ENCODE measurements around the gene FUT6. TPM values are rescaled to one million over a fixed set of nuclear protein-coding genes. Genes with fewer than 3 reads are reported as not detected.
"Not testable (repeated sequence)": the region's sequence is repeated elsewhere in the genome, so short reads cannot be mapped to it uniquely, and the experiment has no call there.

The FUT6 gene
- total RNA-seq, 1 experiment from 2014 or later, result not detected

- Histone ChIP-seq H3K27me3 (ENCODE audit: control insufficient read depth, insufficient read depth, low read length) (no peaks in the 10 kb centered on the region), H3K9me3 (ENCODE audit: control insufficient read depth, insufficient read depth, low read depth, low read length) (no peaks in the 10 kb centered on the region), H3K4me3 (ENCODE audit: low read depth in 2 of 2, low read length in 2 of 2) (no peak overlapping the region), H3K27ac (ENCODE audit: low read length) (no peak overlapping the region), H3K36me3 (ENCODE audit: control insufficient read depth, insufficient read depth, low read length) (no peaks in the 10 kb centered on the region), H3K4me1 (ENCODE audit: control insufficient read depth, insufficient read depth, low read length) (no peaks in the 10 kb centered on the region)
- POLR2A ChIA-PET, result no interaction called here
- TF ChIP-seq, protein P1, sequence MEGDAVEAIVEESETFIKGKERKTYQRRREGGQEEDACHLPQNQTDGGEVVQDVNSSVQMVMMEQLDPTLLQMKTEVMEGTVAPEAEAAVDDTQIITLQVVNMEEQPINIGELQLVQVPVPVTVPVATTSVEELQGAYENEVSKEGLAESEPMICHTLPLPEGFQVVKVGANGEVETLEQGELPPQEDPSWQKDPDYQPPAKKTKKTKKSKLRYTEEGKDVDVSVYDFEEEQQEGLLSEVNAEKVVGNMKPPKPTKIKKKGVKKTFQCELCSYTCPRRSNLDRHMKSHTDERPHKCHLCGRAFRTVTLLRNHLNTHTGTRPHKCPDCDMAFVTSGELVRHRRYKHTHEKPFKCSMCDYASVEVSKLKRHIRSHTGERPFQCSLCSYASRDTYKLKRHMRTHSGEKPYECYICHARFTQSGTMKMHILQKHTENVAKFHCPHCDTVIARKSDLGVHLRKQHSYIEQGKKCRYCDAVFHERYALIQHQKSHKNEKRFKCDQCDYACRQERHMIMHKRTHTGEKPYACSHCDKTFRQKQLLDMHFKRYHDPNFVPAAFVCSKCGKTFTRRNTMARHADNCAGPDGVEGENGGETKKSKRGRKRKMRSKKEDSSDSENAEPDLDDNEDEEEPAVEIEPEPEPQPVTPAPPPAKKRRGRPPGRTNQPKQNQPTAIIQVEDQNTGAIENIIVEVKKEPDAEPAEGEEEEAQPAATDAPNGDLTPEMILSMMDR (IDR thresholded peaks at IDR 0.05), result no peak
- TF ChIP-seq, protein P2, sequence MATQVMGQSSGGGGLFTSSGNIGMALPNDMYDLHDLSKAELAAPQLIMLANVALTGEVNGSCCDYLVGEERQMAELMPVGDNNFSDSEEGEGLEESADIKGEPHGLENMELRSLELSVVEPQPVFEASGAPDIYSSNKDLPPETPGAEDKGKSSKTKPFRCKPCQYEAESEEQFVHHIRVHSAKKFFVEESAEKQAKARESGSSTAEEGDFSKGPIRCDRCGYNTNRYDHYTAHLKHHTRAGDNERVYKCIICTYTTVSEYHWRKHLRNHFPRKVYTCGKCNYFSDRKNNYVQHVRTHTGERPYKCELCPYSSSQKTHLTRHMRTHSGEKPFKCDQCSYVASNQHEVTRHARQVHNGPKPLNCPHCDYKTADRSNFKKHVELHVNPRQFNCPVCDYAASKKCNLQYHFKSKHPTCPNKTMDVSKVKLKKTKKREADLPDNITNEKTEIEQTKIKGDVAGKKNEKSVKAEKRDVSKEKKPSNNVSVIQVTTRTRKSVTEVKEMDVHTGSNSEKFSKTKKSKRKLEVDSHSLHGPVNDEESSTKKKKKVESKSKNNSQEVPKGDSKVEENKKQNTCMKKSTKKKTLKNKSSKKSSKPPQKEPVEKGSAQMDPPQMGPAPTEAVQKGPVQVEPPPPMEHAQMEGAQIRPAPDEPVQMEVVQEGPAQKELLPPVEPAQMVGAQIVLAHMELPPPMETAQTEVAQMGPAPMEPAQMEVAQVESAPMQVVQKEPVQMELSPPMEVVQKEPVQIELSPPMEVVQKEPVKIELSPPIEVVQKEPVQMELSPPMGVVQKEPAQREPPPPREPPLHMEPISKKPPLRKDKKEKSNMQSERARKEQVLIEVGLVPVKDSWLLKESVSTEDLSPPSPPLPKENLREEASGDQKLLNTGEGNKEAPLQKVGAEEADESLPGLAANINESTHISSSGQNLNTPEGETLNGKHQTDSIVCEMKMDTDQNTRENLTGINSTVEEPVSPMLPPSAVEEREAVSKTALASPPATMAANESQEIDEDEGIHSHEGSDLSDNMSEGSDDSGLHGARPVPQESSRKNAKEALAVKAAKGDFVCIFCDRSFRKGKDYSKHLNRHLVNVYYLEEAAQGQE (IDR thresholded peaks at IDR 0.05; ENCODE audit: insufficient read depth in 1 of 2, low read depth in 2 of 2, low read length in 1 of 2), result no peak
- no peak for TF ChIP-seq SIN3A (IDR thresholded peaks at IDR 0.05; ENCODE audit: borderline replicate concordance, insufficient read depth, low read depth, low read length)
- no peak for TF ChIP-seq TCF7L2 (IDR thresholded peaks at IDR 0.05; ENCODE audit: low read depth, low read length)
- TF ChIP-seq POLR2AphosphoS5 (IDR thresholded peaks at IDR 0.05; ENCODE audit: low read depth, low read length), result no peak
- CTCF ChIA-PET, result no interaction called here
- no peak for DNase-seq (ENCODE audit: low read depth, low spot score)
- ATAC-seq, result no peak
- intact Hi-C loops (cut with micrococcal nuclease; ENCODE audit: unreplicated experiment) (no loop called here), in situ Hi-C loops (cut with HindIII; ENCODE audit: low pct_unique_long_range_greater_than_20kb, low sequenced_read_pairs) (no loop called here)
- no TSS peak for BruUV-seq (replicated peaks)
These were observed 17.9 kb upstream of the FUT6 start for GRCh38 chr19:5857203-5858081.

- H3K27me3 ChIP-seq (ENCODE audit: control insufficient read depth, insufficient read depth, low read length); DNase-seq (ENCODE audit: low read depth, low spot score); H3K9me3 ChIP-seq (ENCODE audit: control insufficient read depth, insufficient read depth, low read depth, low read length); intact Hi-C loops (cut with micrococcal nuclease; ENCODE audit: unreplicated experiment); H3K36me3 ChIP-seq (ENCODE audit: control insufficient read depth, insufficient read depth, low read length); H3K27ac ChIP-seq (ENCODE audit: low read length); BruUV-seq (replicated peaks); H3K4me3 ChIP-seq (ENCODE audit: low read depth in 2 of 2, low read length in 2 of 2); ATAC-seq; H3K4me1 ChIP-seq (ENCODE audit: control insufficient read depth, insufficient read depth, low read length); CTCF ChIA-PET; in situ Hi-C loops (cut with HindIII; ENCODE audit: low pct_unique_long_range_greater_than_20kb, low sequenced_read_pairs); POLR2A ChIA-PET: not testable (repeated sequence)
These were observed 15.6 kb upstream of the FUT6 start for GRCh38 chr19:5855151-5855550.

- H3K4me1 ChIP-seq (ENCODE audit: control insufficient read depth, insufficient read depth, low read length); CTCF ChIA-PET; POLR2A ChIA-PET; intact Hi-C loops (cut with micrococcal nuclease; ENCODE audit: unreplicated experiment); H3K9me3 ChIP-seq (ENCODE audit: control insufficient read depth, insufficient read depth, low read depth, low read length); H3K4me3 ChIP-seq (ENCODE audit: low read depth in 2 of 2, low read length in 2 of 2); BruUV-seq (replicated peaks); H3K27me3 ChIP-seq (ENCODE audit: control insufficient read depth, insufficient read depth, low read length); H3K36me3 ChIP-seq (ENCODE audit: control insufficient read depth, insufficient read depth, low read length); DNase-seq (ENCODE audit: low read depth, low spot score); ATAC-seq; H3K27ac ChIP-seq (ENCODE audit: low read length); in situ Hi-C loops (cut with HindIII; ENCODE audit: low pct_unique_long_range_greater_than_20kb, low sequenced_read_pairs): not testable (repeated sequence)
These were observed 14.6 kb upstream of the FUT6 start for GRCh38 chr19:5854121-5854520.
